ENCODE measurements around the gene TGM2.

Gene TGM2

GRCh38 chr20:38135651-38136420, 29.2 kb downstream of the TGM2 start:
- Mint-ChIP-seq H3K27me3 (ENCODE audit: low read depth) (no peaks in the 10 kb centered on the region), H3K9me3 (no peaks in the 10 kb centered on the region), H3K36me3 (ENCODE audit: low read depth) (no peaks in the 10 kb centered on the region), H3K27ac (no peak overlapping the region), H3K4me3 (no peak overlapping the region), H3K4me1 (ENCODE audit: low read depth) (peaks cover 16% of the 10 kb centered on the region)
- DNase-seq (ENCODE audit: low spot score): no peak

GRCh38 chr20:38135271-38135650, 29.8 kb downstream of the TGM2 start:
- no peak for DNase-seq (ENCODE audit: low spot score)
- Mint-ChIP-seq H3K4me3 (no peak overlapping the region), H3K9me3 (no peaks in the 10 kb centered on the region), H3K27ac (no peak overlapping the region), H3K27me3 (ENCODE audit: low read depth) (no peaks in the 10 kb centered on the region), H3K4me1 (ENCODE audit: low read depth) (peaks cover 16% of the 10 kb centered on the region), H3K36me3 (ENCODE audit: low read depth) (no peaks in the 10 kb centered on the region)

GRCh38 chr20:38134427-38135270, 30.4 kb downstream of the TGM2 start:
- H3K4me3 Mint-ChIP-seq: peak overlapping the region; percentile 66
- H3K9me3 Mint-ChIP-seq: no peaks in the 10 kb centered on the region
- H3K36me3 Mint-ChIP-seq (ENCODE audit: low read depth): no peaks in the 10 kb centered on the region
- H3K27me3 Mint-ChIP-seq (ENCODE audit: low read depth): no peaks in the 10 kb centered on the region
- DNase-seq (ENCODE audit: low spot score): no peak
- peaks cover 16% of the 10 kb centered on the region for H3K4me1 Mint-ChIP-seq (ENCODE audit: low read depth)
- no peak overlapping the region for H3K27ac Mint-ChIP-seq

DNA sequence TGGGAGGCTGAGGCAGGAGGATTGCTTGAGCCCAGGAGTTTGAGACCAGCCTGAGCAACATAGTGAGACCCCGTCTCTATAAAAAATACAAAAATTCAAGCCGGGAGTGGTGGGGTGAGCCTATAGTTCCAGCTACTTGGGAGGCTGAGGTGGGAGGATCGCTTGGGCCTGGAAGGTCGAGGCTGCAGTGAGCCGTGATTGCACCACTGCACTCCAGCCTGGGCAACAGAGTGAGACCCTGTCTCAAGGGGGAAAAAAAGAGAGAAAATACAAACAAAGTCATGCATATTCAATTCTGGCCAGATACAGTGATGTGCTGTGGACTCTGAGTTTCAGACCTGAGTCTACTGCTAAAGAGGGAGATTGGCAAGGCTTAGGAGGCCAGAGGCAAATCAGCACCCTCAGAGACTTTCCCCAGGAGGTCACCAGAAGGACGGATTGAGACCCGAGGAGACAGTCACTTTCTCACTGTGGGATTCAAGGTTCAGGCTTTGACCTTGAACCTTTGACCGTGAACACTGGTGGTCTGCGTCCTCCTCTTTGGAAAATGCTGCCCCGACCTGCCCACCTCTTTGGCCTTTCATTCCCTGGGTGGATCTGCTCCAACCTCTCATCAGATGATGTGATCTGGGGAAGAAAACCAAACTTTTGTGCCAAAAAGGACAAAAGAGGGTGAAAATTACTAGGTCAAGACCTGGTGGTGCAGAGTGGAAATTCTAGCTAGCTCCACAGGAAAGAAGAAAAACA, 31.2 kb downstream of the TGM2 start:
- Mint-ChIP-seq H3K4me3 (peak overlapping the region; percentile 66), H3K36me3 (ENCODE audit: low read depth) (no peaks in the 10 kb centered on the region)

GRCh38 chr20:38132910-38133501, 32.1 kb downstream of the TGM2 start:
- H3K4me1 Mint-ChIP-seq (ENCODE audit: low read depth): peaks cover 16% of the 10 kb centered on the region
- H3K27ac Mint-ChIP-seq: no peak overlapping the region
- no peaks in the 10 kb centered on the region for H3K9me3 Mint-ChIP-seq
- H3K27me3 Mint-ChIP-seq (ENCODE audit: low read depth): no peaks in the 10 kb centered on the region
- no peak for DNase-seq (ENCODE audit: low spot score)
- no peaks in the 10 kb centered on the region for H3K36me3 Mint-ChIP-seq (ENCODE audit: low read depth)
- H3K4me3 Mint-ChIP-seq: no peak overlapping the region

More for the DNA sequence above, 31.2 kb downstream of the TGM2 start:
- Mint-ChIP-seq H3K27me3 (ENCODE audit: low read depth) (no peaks in the 10 kb centered on the region), H3K4me1 (ENCODE audit: low read depth) (peaks cover 16% of the 10 kb centered on the region), H3K9me3 (no peaks in the 10 kb centered on the region), H3K27ac (no peak overlapping the region)
- no peak for DNase-seq (ENCODE audit: low spot score)

GRCh38 chr20:38132156-38132909, 32.7 kb downstream of the TGM2 start:
- H3K9me3 Mint-ChIP-seq: no peaks in the 10 kb centered on the region
- H3K27ac Mint-ChIP-seq: no peak overlapping the region
- H3K36me3 Mint-ChIP-seq (ENCODE audit: low read depth): no peaks in the 10 kb centered on the region
- no peak for DNase-seq (ENCODE audit: low spot score)
- no peak overlapping the region for H3K4me3 Mint-ChIP-seq
- peaks cover 16% of the 10 kb centered on the region for H3K4me1 Mint-ChIP-seq (ENCODE audit: low read depth)
- no peaks in the 10 kb centered on the region for H3K27me3 Mint-ChIP-seq (ENCODE audit: low read depth)

DNA sequence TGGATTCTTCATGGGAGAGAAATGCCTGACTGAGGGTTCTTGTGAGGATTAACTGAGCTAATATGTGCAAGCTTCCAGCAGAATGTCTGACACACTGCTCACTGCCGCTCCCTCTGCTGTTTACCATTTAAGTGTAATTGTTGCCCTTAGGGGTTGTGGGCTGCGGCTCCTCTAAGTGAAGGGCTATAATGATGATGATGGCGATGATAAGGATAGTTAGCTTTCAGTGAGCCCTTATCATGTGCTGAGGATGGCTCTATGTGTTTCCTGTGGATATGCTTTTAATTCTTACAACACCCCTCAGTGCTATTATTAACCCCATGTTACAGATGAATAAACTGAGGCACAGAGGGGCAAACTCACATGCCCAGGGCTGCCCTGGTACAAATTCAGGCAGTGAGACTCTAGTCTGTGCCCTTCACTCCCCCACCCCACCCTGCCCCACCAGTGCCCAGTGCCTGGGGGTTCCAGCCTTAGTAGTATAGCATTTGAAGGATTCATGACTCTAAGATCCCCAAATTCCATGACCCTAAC, 33.4 kb downstream of the TGM2 start:
- no peak overlapping the region for H3K27ac Mint-ChIP-seq
- peaks cover 16% of the 10 kb centered on the region for H3K4me1 Mint-ChIP-seq (ENCODE audit: low read depth)
- DNase-seq (ENCODE audit: low spot score): no peak
- no peak overlapping the region for H3K4me3 Mint-ChIP-seq
- no peaks in the 10 kb centered on the region for H3K27me3 Mint-ChIP-seq (ENCODE audit: low read depth)
- H3K36me3 Mint-ChIP-seq (ENCODE audit: low read depth): no peaks in the 10 kb centered on the region
- no peaks in the 10 kb centered on the region for H3K9me3 Mint-ChIP-seq

DNA sequence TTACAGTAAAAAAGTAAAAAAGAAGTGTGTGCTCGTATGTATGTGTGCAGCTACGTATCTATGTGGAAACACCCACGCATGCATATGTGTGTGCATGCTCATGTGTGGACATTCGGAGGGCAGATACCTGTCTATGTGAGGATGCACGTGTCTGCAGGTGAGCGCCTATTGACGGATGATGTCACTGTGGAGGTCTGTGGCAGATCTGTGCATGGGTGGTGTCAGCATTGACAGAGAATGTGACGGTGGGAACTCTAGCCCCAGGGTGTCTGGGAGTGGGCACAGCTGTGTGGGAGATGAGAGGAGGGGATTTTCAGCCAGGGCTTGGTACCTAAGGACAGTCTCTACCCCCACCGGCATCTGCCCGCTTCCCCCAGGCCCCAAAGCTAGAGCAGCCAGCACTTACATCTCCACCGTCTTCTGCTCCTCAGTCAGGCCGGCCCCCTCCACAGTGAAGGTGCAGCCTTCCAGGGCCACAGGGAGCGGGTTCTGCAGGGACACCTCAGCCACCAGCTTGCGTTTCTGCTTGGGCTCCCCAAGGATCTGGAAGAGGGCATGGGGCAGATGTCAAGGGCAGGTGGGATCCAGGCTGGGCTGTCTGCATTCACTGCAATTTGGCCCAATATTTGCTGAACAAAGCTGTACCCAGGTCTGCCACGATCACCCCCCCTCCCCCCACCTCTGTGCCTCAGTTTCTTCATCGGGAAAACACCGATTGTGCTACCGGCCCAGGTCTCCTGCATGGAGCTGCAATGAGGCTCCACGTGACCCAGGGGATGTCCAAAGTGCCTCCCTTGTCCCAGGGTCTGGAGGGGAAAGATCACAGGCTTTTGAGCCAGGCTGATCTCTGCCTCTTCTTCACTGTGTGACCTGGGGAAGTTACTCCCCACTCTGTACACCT, 34.1 kb downstream of the TGM2 start:
- H3K4me1 Mint-ChIP-seq (ENCODE audit: low read depth): peaks cover 16% of the 10 kb centered on the region
- H3K4me3 Mint-ChIP-seq: no peak overlapping the region
- H3K9me3 Mint-ChIP-seq: no peaks in the 10 kb centered on the region
- no peak for DNase-seq (ENCODE audit: low spot score)
- no peaks in the 10 kb centered on the region for H3K36me3 Mint-ChIP-seq (ENCODE audit: low read depth)
- H3K27me3 Mint-ChIP-seq (ENCODE audit: low read depth): no peaks in the 10 kb centered on the region
- no peak overlapping the region for H3K27ac Mint-ChIP-seq

- H3K9me3 Mint-ChIP-seq: no peaks in the 10 kb centered on the region
- H3K27me3 Mint-ChIP-seq (ENCODE audit: low read depth): no peaks in the 10 kb centered on the region
- no peak for DNase-seq (ENCODE audit: low spot score)
- no peak overlapping the region for H3K4me3 Mint-ChIP-seq
- peaks cover 13% of the 10 kb centered on the region for H3K4me1 Mint-ChIP-seq (ENCODE audit: low read depth)
- H3K27ac Mint-ChIP-seq: no peak overlapping the region
- no peaks in the 10 kb centered on the region for H3K36me3 Mint-ChIP-seq (ENCODE audit: low read depth)
Observed at GRCh38 chr20:38129893-38130609, 35.0 kb downstream of the TGM2 start.

DNA sequence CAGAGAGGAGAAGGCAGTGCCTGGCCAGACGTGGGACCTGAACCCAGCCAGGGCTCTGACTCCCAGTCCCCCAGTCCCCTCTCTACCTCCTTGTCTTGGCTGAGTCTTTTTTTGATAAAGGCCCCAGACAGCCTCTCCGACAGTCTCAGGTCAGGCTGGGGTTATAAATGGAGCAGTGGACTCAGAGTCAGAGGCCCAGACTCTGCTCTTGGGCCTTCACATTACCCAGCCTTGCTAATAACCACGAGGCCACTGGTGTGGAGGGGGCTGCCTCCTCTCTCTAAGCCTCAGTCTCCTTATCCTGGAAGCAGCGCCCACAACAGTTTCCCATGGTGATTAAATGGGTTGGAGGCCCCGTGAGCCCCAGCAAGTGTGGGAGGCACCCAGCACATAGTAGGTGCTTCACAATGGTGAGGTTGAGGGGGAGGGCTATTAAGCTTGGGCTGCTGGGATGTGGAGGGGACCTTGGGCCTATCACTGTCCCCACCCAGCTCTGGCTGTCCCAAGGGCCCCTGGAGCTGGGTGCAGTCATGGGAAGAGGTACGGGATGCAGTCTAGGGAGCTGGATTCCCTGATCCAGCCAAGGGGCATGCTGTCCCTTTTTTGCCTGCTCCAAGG, 35.7 kb downstream of the TGM2 start:
- Mint-ChIP-seq H3K27ac (no peak overlapping the region), H3K27me3 (ENCODE audit: low read depth) (no peaks in the 10 kb centered on the region)
- no peak for DNase-seq (ENCODE audit: low spot score)

GRCh38 chr20:38128691-38129090, 36.4 kb downstream of the TGM2 start:
- no peaks in the 10 kb centered on the region for H3K36me3 Mint-ChIP-seq (ENCODE audit: low read depth)
- H3K27ac Mint-ChIP-seq: no peak overlapping the region
- H3K4me3 Mint-ChIP-seq: no peak overlapping the region
- DNase-seq (ENCODE audit: low spot score): no peak
- H3K4me1 Mint-ChIP-seq (ENCODE audit: low read depth): peaks cover under 1% of the 10 kb centered on the region
- no peaks in the 10 kb centered on the region for H3K9me3 Mint-ChIP-seq
- H3K27me3 Mint-ChIP-seq (ENCODE audit: low read depth): no peaks in the 10 kb centered on the region

More for the DNA sequence above, 35.7 kb downstream of the TGM2 start:
- H3K4me1 Mint-ChIP-seq (ENCODE audit: low read depth): peaks cover 6% of the 10 kb centered on the region
- H3K4me3 Mint-ChIP-seq: no peak overlapping the region
- no peaks in the 10 kb centered on the region for H3K9me3 Mint-ChIP-seq
- no peaks in the 10 kb centered on the region for H3K36me3 Mint-ChIP-seq (ENCODE audit: low read depth)
